Activated CD4-positive, alpha-beta T cell treated with anti-CD3 and anti-CD28 coated beads, Interleukin-10, Interleukin-2, amounts not matched to agents 100 ng/mL and 50 ng/mL, durations not matched to agents 16 hours and 8 hours (primary cell): Measurements from ENCODE around the gene ZNF385B.

Experiments used
- DNase-seq: peaks from one replicate; pipeline ENCODE4 v3.0.0-alpha.2; 2020

ZNF385B gene

GRCh38 chr2:179578171-179578916, 283.1 kb downstream of the ZNF385B start:
- DNase-seq, result no peak

DNA sequence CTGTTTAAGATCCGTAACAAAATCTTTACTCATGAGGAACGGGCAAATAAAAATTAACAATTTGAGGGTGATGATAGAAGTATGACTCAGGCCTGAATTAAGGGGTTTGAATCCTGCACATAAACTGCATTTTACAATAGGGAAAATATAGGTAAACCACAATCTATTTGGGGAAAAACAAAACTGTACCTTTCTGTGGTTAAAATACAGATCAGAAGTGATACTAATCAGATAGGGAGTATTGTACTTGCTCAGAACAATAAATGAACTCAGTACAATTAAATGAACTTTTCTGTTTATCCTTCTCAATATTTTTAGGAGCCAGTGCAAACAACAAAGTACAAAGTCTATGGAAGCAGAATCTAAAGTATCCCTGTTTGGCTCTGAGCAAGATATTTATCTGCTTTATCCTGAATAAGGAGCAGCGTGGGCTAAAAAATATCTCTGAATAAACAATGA, 287.3 kb downstream of the ZNF385B start:
- DNase-seq, result no peak

DNA sequence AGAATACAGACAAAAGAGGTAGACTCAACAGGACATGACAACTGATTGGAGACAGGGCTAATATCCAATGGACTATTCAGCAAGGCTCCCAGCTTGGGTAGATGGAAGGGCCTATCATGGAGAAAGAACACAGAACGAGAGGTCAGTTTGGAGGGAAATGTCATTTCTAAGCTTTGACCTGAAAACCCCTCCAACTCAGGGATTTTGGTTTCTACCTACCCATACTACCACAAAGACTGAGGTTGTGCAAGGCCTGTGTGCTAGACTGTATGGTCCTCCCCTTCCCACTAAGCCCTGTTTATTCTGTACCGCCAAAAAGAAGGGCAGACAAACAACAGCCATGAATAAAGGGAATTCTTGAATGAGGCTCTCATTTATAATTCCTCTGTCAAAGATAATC, 288.9 kb downstream of the ZNF385B start:
- DNase-seq, result no peak

- no peak for DNase-seq
Measured at GRCh38 chr2:179571721-179572120, 289.7 kb downstream of the ZNF385B start.

GRCh38 chr2:179571252-179571651, 290.2 kb downstream of the ZNF385B start:
- no peak for DNase-seq

GRCh38 chr2:179569831-179570233, 291.6 kb downstream of the ZNF385B start:
- no peak for DNase-seq

- DNase-seq, result no peak
Measured at GRCh38 chr2:179565807-179566206, 295.6 kb downstream of the ZNF385B start.

- DNase-seq, result no peak
Measured at GRCh38 chr2:179562330-179562885, 299.0 kb downstream of the ZNF385B start.

DNA sequence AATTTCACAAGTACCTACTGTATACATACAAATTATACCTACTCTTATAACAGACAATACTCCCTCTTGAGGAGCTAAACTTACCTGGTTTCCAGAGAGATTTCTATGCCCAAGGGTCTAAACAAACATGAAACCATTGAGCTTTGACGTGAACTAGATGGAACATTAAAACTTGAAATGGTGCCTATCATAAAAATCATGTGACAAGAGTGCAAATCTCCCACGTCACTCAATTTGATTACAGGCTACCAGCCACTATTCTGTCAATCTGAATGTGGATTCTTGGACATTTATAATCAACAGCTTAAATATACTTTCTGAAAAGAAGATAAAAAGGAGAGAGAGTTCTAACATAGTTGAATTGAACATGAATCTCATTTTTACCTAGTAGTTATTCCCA, 299.7 kb downstream of the ZNF385B start:
- no peak for DNase-seq

- no peak for DNase-seq
Measured at GRCh38 chr2:179560257-179560735, 301.1 kb downstream of the ZNF385B start.

GRCh38 chr2:179559108-179559806, 302.2 kb downstream of the ZNF385B start:
- no peak for DNase-seq

DNA sequence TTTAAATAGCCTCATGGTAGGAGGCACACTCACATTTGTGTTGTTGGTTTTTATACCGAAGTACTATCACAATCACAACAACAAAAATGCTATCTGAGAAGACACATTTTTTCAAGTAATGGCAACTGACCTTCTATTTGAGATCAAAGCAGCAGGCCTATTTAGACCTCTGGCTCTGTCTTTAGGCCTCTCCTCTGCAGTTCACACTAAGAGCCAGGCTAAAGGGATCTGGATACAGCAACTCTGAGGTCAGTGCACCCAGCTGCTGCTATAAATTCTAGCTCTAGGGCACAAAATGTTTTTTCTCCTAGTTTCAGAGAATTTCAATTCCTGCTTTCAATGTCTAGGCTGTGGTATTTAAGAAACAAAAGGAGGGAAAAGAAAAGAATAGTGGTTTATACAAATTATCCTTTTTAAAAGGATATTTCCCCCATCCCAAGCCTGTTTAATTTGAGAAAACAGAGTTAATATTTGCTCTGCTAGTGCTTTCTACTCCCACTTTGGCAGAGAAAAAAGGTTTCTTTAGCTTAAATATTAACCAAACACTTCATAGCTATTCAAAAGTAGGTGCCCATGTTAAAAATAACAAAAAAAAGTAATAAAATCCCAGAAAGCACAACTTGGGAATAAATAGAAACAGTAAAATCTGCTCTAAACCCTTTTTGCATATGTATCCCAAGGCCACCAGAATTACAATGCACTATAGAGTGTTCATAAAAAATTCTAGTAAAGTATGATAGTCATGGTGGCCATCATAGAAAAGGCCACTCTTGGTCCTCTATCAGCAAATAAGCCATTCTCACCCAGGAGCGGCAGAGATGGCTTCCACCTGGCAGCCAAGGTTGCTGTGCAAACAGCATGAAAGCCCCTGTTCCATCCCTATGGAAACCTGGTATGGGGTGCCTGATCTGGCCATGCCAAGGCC, 303.1 kb downstream of the ZNF385B start:
- DNase-seq, result no peak

GRCh38 chr2:179556425-179556824, 305.0 kb downstream of the ZNF385B start:
- no peak for DNase-seq

DNA sequence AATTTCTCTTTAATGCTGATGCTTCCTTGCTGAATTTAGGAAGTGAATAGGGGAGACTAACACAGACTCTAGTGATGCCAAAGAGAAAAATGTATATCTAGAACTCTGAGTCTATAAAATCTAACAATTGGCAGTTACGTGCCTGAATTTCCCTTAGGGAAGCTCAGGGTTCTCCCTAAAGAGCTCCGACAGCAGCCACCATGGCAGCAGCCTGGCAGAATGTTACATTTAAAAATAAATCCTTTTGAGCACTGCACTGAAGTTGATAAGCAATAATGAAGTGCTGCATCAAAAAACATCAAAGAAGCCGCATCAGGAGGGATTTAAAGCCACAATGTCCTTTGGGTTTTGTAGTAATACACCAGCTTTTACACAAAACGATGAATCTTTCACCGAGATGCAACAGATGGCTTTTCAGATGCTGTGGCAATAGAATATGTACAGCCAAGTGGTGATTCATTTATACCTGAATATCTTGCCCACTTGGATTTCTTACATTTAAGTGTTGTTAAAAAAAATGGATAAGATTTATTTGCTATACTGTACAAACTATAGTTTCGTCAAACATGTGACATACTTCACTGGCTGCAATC, 305.6 kb downstream of the ZNF385B start:
- DNase-seq, result no peak

DNA sequence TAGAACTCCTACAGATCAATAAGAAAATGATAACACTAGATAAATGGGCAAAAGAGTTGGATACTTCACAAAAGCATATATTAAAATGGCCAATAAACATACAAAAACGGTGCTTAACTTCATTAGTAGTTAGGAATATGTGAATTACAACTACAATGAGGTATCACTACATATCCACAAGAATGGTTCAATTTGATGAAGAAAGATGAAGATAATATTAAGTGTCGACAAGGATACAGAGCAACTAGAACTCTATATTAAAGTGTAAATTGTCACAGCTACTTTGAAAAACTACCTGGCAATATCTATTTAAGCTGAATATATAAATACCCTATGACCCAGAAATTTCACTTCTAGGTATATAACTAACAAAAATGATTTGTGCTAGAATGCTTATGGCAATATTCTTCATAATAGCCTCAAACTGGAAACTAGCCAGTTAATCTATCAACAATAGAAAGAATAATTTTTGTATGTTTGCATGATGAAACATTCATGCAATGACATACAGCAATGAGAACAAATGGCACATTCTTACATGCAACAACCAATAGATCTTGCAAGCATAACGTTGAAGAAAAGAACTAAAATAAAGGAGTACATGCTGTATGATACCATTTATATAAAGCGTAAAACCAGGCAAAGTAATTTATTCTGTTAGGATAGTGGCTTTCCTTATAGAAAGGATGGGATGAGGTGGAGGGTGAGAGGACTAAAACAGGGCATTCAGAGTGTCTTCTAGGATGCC, 306.6 kb downstream of the ZNF385B start:
- DNase-seq, result no peak

- no peak for DNase-seq
Measured at GRCh38 chr2:179553382-179553781, 308.0 kb downstream of the ZNF385B start.

DNA sequence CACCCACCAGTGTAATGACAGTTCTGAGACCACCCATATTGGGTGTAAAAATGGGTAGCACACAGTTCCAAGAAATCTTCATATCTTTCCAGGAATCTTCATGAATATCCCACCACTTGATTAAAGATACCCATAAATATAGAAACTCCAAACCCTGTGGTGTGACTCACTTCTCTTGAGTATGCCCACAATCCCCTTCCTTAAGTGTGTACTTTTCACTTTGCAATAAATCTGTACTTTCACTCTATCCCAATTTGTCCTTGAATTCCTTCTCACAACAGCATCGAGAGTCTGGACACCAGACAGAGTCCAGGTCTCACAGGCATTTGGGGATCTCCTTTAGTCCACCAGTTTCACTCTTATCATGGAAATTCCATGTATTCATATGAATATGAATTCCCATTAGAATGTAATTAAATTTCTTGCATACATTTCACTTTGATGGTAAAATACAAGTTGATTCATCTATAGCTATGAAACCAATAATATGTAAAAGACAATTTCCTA, 309.8 kb downstream of the ZNF385B start:
- no peak for DNase-seq

DNA sequence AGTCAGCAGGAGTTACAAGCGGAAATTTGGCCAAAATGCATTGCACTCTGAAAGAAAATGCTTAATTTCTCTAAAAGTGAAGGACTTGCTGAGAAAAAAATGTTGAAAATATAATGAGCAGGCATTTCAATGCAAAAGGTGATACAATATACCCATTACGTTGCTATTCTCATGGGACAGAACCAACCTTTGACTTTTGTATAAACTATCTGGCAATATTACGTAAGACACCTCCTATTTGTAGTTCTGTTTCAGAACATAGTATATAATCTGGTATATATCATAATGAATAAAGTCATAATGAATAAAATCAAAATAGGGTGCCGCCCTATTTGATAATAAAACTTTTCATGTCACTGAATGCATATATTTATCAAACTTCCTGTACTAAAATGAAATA, 310.6 kb downstream of the ZNF385B start:
- no peak for DNase-seq

GRCh38 chr2:179550214-179550613, 311.2 kb downstream of the ZNF385B start:
- no peak for DNase-seq

- DNase-seq, result no peak
Measured at GRCh38 chr2:179546656-179547055, 314.8 kb downstream of the ZNF385B start.

- no peak for DNase-seq
Measured at GRCh38 chr2:179545024-179545423, 316.4 kb downstream of the ZNF385B start.
